Hepatocyte (in vitro differentiated cells): ENCODE results near the gene HS2ST1.

Experiments used
- CTCF ChIP-seq: fragments of 200-600 bp; sonication (generic); IDR thresholded peaks from 2 replicates; pipeline ENCODE4 v1.5.1; 2016; ENCODE audit warnings: antibody characterized with exemption, mild to moderate bottlenecking; ENCODE audit not compliant: poor library complexity
- EZH2 ChIP-seq: fragments of 200-600 bp; sonication (generic); IDR thresholded peaks from 2 replicates; pipeline ENCODE4 v1.6.1; 2016; ENCODE audit warnings: antibody characterized with exemption, mild to moderate bottlenecking, borderline replicate concordance
- EZH2phosphoT487 ChIP-seq: fragments of 200-600 bp; sonication (generic); IDR thresholded peaks from one replicate; pipeline ENCODE4 v1.6.1; 2018; ENCODE audit warnings: antibody characterized with exemption, mild to moderate bottlenecking, low read depth, moderate library complexity; ENCODE audit not compliant: unreplicated experiment, severe bottlenecking

- TF ChIP-seq CTCF (no peak), EZH2 (no peak), EZH2phosphoT487 (no peak)
These were observed 203.4 kb downstream of the HS2ST1 start for GRCh38 chr1:87117761-87118368.
